Measurements from ENCODE around the gene DLGAP4.
A peak's percentile ranks its signal among the peaks of the same experiment; 100 is the strongest.

The DLGAP4 gene

DNA sequence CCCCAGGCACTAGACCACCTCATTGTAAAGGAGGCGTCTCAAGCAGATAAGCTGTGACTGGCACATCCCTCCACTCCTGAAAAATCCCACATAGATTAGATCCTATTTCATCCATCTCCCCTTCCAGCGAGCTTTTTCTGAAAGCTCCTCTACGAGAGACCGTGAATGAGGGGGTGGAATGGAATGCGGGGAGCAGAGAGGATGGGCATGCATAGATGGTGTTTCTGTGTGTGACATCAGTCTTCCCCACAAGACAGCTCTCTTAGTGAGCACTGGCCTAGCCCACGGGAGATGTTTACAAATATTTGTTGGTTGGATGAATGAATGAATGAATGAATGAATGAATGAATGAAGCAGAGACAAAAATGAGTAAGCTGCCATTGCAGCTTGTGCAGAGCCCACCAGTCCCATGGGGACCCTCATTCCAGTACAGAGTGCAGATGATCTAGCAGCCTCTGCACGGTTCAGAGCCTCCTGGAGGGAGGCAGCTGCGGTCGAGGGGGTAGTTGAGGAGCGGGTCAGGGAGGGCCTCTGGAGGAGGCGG, 98.4 kb downstream of the DLGAP4 start:
- no peak for DNase-seq (ENCODE audit: low read depth in 2 of 2)

DNA sequence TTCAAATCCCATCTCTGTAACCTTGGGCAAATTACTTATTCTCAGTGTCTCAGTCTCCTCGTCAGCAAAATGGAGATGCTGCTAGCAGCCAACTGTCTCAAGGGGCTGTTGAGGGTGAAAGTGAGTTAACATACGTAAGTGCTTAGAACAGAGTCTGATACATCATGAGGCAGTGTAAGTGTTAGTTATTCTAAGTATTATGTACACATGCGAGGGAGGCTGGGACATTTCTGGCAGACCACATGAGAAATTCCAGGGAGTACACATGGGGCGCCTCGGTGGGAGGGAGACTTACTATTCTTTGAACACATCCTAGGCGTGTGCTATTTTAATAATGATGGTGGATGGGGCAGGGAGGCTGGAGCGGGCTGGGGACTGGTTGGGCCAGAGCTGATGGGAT, 99.1 kb downstream of the DLGAP4 start:
- DNase-seq (ENCODE audit: low read depth in 2 of 2): no peak

DNA sequence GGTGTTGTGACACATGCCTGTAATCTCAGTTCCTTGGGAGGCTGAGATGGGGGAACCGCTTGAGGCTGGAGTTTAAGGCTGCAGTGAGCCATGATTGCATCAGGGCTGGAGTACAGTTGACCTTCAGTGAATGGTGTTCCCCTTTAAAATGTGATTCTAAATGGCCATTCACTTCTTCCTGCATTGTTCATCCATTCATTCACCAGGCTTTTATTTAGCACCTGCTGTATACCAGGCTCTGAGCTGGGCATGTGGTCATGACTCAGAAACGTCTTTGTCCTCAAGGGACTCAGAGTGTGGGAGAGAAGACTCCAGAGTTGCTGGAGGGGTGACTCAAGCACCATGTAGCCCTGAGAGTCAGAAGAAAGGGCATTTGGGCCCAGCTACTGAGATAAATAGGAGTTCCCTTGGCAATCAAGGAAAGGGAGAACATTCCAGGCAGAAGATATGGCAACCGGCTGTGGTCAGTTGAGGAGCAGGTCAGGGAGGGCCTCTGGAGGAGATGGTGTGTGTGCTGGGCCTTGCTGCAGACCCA, 101.1 kb downstream of the DLGAP4 start:
- no peak for DNase-seq (ENCODE audit: low read depth in 2 of 2)

DNA sequence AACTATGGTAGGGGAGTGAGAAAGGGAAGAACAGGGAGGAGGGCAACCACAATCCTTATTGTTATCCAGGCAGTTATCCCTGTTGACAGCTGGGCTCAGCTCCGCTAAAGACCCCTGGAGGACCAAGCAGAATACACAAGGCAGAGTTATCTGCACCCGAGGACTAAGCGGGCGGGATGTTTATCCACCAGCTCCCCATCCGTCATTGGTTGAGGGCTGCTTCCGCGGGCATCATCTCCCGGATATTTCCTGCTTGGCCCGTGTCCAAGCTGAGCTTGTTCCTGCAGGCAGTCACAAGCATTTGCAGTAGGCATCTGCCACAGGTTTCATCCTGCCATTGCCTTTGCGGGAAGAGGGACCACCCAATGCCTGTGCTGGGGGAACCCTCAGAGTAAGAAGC, 102.1 kb downstream of the DLGAP4 start:
- no peak for DNase-seq (ENCODE audit: low read depth in 2 of 2)

DNA sequence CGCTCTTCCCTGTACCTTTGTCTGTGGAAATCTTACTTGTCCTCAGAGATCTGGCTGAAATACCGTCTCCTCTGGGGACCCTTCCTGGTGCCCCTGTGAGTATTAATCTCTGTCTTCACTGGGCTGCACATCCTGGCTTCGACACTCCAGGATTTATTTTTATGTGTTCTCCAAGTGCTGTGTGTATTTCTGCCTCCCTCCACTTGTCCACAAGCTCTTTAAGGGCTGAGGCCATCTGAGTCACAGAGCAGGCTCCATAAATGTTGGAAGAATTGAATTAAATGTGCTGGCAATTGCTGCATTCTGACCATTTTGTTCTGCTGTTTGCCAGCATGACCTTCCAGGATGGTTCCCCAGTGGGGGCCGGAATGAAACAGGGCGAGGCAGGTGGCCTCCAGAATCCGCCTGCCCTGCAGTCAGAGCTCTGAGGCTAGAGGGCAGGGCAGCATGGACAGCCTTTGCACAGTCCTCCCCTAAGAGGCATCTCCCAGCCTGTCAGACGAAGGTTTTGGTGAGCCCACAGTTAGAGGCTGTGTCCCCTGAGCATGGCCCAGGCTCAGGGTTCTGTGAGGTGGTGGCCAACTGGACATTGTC, 105.8 kb downstream of the DLGAP4 start:
- DNase-seq (ENCODE audit: low read depth in 2 of 2): no peak

DNA sequence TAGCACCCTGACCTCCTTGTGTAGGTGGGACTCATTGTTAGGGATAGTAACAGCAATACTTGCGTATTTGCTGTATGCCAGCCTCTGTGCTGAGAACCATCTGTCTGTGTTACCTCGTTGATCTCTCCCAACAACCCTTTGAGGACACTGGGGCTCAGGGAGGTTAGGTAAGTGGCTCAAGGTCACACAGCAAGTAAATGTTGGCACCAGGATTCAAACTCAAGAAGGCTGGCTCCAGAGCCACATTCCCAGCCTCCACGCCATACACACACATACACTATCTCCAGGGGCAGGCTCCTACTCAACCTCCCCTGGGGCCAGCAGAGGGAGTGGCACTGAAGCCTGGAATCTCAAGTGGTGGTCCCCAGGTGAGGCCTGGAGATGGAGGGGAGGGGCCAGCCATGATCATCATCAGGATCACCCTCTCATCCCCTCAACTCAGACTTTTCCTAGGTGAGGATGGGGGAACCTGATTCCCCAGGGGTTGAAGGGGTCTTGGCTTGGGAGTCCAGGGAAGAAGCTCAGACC, 109.4 kb downstream of the DLGAP4 start:
- DNase-seq (ENCODE audit: low read depth in 2 of 2): no peak

DNA sequence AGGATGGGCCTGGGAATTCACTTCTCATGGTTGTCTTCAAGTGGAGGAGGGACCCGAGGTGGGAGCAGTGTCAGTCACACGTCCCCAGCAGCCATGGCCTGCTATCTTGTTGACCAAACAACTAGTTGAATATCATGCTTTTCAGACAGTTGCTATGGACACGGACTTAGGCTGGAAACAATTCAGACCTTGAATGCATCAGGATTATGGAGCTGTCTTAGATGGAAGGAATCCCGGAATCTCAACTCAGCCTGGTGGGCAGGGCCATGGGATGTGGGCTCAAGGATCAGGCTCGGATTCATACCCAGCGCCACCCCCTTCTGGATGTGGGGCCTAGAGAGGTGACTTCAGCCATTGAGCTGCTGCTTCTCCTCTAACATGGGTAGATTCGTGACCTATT, 112.6 kb downstream of the DLGAP4 start:
- no peak for DNase-seq (ENCODE audit: low read depth in 2 of 2)

DNA sequence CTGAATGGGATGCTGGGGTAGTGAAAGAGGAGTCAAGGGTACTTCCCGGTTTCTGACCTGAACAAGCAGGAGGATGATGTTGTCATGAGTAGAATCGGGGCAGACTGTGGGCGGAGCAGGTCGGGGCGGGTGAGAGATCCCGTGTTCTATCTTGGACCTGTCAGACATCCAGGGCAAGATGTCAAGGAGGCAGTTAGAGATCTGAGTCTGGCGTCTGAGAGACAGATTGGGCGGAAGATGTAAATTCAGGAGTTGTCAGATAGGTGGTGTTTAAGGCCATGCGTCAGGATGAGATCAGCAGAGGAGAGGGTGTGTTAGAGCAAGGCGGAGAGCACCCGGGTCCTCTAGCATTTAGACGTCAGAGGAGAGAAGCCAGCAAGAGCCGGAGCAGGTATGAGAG, 115.5 kb downstream of the DLGAP4 start:
- no peak for DNase-seq (ENCODE audit: low read depth in 2 of 2)

DNA sequence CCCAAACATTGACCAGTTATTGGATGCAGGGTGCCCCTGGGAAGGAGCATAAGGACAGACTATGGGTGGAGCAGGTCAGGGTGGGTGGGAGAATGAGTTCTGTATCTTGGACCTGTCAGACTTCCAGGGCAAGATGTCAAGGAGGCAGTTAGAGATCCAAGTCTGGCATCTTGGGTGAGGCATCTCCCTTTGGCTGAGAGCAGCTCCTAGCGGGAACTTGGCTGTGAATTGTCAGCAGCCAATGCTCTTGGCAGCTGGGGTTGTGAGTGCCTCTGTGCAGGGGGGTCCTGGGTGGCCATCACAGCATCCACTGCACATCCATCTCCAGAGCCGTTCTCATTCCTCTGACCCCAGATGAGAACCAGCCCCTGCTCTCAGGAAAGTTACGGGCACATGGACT, 118.2 kb downstream of the DLGAP4 start:
- no peak for DNase-seq (ENCODE audit: low read depth in 2 of 2)

DNA sequence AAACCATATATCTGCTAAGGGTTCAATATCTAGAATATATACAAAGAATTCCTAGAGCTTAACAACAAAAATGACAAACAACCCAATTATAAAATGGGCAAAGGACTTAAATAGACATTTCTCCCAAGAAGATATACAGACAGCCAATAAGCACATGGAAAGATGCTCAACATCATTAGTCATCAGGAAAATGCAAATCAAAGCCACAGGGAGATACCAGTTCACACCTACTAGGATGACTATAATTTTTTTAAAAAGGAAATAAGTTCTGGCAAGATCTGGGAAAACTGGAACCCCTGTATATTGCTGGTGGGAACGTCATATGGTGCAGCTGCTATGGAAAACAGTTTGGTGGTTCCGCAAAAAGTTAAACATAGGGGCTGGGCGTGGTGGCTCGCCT, 119.0 kb downstream of the DLGAP4 start:
- DNase-seq (ENCODE audit: low read depth in 2 of 2): no peak

DNA sequence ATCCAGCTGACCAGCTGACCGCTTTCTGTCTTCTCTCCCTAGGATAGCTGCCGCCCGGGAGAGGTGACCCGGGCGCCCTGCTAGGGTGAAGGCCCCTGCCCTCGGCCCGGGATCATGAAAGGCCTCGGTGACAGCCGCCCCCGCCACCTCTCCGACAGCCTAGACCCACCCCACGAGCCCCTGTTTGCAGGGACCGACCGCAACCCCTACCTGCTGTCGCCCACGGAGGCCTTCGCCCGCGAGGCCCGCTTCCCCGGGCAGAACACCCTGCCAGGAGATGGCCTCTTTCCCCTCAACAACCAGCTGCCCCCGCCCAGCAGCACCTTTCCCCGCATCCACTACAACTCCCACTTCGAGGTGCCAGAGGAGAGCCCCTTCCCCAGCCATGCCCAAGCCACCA, 125.5 kb downstream of the DLGAP4 start:
- no peak for DNase-seq (ENCODE audit: low read depth in 2 of 2)

DNA sequence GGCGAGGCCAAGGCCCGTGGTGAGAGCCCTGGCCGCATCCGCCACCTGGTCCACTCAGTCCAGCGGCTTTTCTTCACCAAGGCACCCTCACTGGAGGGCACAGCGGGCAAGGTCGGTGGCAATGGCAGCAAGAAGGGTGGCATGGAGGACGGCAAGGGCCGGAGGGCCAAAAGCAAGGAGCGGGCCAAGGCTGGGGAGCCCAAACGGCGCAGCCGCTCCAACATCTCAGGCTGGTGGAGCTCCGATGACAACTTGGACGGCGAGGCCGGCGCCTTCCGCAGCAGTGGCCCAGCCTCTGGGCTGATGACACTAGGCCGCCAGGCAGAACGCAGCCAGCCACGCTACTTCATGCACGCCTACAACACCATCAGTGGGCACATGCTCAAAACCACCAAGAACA, 126.0 kb downstream of the DLGAP4 start:
- no peak for DNase-seq (ENCODE audit: low read depth in 2 of 2)

DNA sequence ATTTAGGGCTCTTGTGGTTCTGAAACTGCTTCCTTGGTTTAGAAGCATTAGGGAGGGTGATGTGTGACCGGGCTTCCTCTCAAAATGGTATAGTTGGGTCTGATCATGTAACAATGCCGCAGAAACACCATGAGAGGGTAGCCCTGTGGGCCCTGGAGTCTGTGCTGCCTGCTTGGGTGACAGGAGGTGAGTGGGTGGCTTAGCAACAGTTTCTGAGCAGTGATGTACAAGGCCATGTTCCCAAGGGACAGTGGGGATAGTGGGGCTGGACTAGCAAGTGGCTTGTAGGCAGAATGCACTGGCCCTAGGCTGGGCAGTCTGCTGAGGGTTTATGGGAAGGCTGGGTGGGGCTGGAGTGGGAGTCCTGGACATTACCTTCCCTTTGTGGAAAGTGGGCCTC, 128.2 kb downstream of the DLGAP4 start:
- no peak for DNase-seq (ENCODE audit: low read depth in 2 of 2)

DNA sequence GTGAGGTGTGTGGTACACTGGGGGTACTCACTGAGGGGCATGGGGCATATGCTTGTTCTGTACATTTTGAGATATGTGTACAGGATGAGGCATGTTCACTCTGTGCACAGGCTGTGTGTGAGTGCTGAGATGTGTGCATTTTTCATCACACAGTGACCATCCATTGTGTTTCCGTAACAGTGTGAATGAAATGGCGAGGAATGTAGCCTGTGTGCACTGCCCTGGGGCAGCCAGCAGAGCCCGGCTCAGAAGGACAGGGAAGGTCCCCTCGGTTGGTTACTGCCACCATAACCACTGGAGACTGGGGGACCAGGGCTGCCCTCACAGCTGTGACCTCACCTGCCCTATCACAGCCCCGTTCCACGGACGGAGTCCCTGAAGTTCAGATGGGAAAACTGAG, 129.0 kb downstream of the DLGAP4 start:
- no peak for DNase-seq (ENCODE audit: low read depth in 2 of 2)

DNA sequence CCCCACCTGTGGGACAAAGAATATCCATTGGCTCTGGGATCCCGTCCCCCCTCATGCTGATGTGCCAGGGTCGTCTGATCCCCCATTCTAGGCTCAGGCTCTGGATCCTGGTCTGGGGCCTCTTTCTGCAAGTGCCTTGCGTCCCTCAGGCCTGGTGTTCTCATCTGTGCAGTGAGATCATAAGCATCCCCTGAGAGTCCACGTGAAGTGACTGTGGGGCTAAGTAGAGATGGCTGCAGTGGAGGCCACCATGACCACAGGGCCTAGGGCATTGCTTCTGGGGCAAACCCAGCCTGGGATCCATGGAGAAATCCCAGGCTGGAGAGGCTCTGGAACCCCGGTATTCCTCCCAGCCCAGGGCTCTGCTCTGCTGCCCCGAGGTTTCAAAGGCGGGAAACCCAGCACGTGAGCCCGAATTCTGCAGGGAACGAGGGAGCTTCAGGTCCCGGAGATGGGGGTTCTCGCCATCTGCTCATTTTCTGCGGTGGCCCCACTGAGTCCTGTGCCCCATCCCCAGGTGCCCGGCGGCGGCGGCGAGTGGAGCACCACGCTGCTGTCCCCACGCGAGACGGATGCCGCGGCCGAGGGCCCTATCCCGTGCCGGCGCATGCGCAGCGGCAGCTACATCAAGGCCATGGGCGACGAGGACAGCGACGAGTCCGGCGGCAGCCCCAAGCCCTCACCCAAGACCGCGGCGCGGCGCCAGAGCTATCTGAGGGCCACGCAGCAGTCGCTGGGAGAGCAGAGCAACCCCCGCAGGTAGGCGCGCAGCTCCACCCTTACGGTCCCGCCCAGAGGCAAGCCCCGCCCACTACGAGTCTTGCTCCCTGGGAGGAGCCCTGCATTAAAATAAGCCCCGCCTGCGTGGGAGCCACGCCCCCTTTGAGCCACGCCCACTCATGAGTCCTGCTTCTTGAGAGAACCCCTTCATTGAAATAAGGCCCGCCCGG, 129.7 kb downstream of the DLGAP4 start:
- DNase-seq (ENCODE audit: low read depth in 2 of 2): peak; percentile 13 to 18

DNA sequence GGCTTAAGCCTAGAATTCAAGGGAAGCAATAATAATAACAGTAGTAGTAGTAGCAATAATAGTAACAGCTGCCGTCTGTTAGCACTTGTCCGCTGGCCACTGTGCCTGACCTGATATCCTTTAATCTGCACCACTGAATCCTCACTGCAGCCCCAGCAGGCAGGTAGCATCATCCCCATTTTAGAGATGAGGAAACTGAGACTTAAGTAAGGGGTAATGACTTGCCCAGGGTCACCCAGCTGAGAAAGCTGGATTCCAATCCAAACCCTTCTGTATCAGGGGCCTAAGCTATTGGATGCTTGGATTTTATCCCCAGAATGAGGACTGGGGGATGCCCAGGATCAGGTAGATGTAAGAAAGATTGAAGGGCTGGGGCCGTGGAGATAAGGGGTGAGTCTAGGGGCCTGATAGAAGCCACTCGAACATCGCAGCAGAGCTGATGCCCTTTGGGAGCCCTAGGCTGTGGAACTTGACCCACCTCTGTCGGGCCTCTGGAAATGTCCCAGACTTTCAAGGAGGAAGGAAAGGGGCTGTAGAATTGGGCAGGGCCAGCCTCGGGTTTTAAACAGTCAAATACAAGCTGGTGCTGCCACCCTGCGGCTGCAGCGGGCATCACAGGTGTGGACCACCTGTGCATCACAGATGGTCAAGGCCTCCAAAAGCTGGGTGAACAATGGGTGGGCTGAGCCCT, 133.0 kb downstream of the DLGAP4 start:
- DNase-seq (ENCODE audit: low read depth in 2 of 2): no peak

DNA sequence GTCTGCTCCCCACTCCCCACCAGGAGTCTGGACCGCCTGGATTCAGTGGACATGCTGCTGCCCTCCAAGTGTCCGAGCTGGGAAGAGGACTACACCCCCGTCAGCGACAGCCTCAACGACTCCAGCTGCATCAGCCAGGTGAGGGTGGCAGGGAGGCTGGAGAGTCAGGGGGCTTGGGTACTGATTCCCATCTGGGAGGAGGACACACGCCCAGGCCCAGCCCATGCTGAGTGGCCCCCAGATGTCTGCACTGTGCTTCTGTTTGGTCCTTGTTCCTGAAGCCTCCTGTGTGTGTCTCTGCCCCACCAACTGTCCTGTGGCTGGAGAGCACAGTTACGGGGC, 133.6 kb downstream of the DLGAP4 start:
- no peak for DNase-seq (ENCODE audit: low read depth in 2 of 2)

DNA sequence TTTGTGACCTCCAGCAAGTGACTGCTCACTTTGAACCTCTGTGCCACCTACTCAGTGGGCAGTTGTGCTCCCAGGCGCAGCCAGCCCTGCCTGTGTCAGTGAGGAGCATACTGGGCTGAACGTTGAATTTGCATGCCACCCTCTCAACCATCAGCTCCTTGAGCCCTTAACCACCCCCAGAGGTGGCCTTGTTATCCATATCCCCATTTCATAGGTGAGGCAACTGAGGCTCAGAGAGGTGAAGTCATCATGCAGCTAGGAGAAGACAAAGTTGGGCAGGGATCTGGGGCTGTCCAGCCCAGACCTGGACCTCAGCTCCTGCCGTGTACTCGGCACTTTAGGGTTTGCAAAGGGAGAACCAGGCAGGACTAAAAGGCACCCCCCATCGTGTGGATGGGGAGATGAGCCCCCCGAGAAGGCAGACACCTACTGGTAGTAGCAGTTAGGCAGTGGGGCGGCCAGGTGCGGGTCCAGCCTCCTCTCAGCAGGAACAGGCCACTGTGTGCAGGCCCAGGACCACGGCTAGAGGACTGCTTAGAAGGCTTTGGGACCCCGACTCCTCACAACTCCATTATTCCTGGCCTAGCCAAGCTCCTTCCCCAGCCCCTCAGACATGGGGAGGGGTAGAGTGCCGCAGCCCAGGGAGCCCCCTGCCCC, 134.4 kb downstream of the DLGAP4 start:
- DNase-seq (ENCODE audit: low read depth in 2 of 2): no peak

DNA sequence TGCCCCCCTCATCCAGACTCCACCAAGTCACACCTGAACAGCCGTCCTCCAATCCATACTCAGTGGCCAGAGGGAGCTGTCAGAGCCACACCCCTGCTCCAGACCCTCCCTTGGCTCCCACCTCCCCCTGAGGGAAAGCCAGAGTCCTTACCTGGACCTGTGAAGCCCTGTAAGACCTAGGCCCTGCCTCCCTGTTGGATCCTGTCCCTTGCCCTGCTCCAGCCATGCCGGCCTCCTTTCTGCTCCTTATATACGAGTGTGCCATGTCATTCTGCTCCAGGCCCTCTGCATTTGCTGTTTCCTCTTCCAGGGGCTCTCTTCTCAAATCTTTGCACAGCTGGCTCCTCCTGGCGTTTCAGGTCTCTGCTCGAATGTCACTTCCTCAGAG, 134.9 kb downstream of the DLGAP4 start:
- DNase-seq (ENCODE audit: low read depth in 2 of 2): no peak

DNA sequence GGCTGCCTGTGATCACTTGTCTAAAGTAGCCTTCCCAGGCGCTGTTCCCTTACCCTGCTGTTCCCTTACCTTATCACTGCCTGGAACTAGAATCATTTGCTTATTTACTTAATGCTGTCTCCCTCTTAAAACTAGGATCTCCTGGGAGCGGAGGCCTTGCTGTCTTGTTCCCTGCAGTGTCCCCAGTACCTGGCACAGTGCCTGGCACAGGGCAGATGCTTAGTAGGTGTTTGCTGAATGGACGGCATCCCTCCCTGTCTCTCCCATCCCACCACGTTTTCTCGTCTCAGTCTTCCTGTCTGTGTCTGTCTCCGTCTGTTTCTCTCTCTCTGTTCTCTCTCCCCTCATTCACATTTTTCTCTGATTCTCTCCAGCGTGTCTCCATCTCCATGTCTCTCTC, 135.3 kb downstream of the DLGAP4 start:
- DNase-seq (ENCODE audit: low read depth in 2 of 2): no peak

DNA sequence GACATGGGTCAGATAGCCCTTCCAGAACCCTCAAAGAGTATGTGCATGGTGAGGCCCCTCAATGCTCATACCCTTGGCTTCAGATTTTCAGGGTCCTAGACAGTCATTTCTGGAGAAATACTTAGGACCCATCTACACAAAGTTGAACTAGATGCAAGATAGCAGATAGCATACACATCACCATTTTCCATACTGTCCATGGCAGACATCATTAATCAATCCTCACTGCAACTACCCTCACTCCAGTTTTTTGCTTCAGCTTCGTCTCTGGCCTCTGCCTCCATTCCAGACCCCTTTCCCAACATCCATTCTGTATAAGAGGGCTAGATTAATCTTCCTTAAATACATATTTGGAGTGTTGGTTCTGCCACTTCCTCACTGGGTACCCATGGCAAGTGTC, 139.7 kb downstream of the DLGAP4 start:
- no peak for DNase-seq (ENCODE audit: low read depth in 2 of 2)

DNA sequence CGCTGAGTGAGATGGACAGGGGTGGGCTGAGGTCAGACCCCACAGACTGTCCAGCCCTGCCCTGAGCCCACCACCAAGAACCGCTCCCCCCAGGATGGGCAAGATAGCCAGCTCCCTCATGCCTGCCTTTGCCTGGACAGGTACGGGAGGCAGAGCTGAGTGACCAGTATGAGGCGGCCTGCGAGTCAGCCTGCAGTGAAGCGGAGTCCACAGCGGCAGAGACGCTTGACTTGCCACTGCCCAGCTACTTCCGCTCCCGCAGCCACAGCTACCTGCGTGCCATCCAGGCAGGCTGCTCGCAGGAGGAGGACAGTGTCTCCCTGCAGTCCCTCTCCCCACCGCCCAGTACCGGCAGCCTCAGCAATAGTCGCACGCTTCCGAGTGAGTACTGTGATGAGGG, 140.4 kb downstream of the DLGAP4 start:
- no peak for DNase-seq (ENCODE audit: low read depth in 2 of 2)
